Mesothelial cell of epicardium (in vitro differentiated cells): ENCODE measurements around the gene CENPW. TPM values are rescaled to one million over a fixed set of nuclear protein-coding genes. Genes with fewer than 3 reads are reported as not detected.
A peak's percentile ranks its signal among the peaks of the same experiment; 100 is the strongest.

ENCODE experiments used
- DNase-seq, 2 experiments: peaks; one replicate each; pipeline ENCODE4 v3.0.0; 2021; ENCODE audit warnings: low spot score in 2 of 2; ENCODE audit not compliant: unreplicated experiment in 2 of 2
- H3K27ac Mint-ChIP-seq: 2 replicates; pipeline ENCODE4 v1.8.0; 2021; ENCODE audit warnings: mixed read lengths
- H3K27me3 Mint-ChIP-seq: 2 replicates; pipeline ENCODE4 v1.8.0; 2021; ENCODE audit warnings: low read depth, mixed read lengths
- H3K36me3 Mint-ChIP-seq: 2 replicates; pipeline ENCODE4 v1.8.0; 2021; ENCODE audit warnings: mixed read lengths
- H3K4me1 Mint-ChIP-seq: 2 replicates; pipeline ENCODE4 v1.8.0; 2021; ENCODE audit warnings: mixed read lengths
- H3K4me3 Mint-ChIP-seq: 2 replicates; pipeline ENCODE4 v1.8.0; 2021; ENCODE audit warnings: mild to moderate bottlenecking, moderate library complexity, mixed read lengths
- H3K9me3 Mint-ChIP-seq: 2 replicates; pipeline ENCODE4 v1.8.0; 2021; ENCODE audit warnings: mixed read lengths
- total RNA-seq: library from RNA; stranded (reverse); gene quantifications from 3 replicates; pipeline ENCODE4 v1.2.1, GENCODE V29; 2021
- TF ChIP-seq, protein P1 (sequence below): fragments of 200-600 bp; sonication (generic); IDR thresholded peaks from one replicate; pipeline ENCODE4 v1.5.0; 2021; ENCODE audit warnings: antibody characterized with exemption; ENCODE audit not compliant: unreplicated experiment

CENPW gene
- 22.9 to 23.8 TPM (median 23.3 TPM) in 3 replicates for total RNA-seq

GRCh38 chr6:126339796-126340609 is at the start of gene CENPW:
CENPW (plus strand) TSS chr6:126340115; CDS start chr6:126340274, 159 bp downstream.
- H3K27ac Mint-ChIP-seq = no peak within 1 kb of the TSS
- no peak within 1 kb of the TSS for H3K4me3 Mint-ChIP-seq
- H3K27me3 Mint-ChIP-seq = no peaks in the 10 kb centered on the region
- no peaks in the 10 kb centered on the region for H3K9me3 Mint-ChIP-seq
- H3K4me1 Mint-ChIP-seq = peaks cover 23% of the 10 kb centered on the region
- TF ChIP-seq, protein P1, sequence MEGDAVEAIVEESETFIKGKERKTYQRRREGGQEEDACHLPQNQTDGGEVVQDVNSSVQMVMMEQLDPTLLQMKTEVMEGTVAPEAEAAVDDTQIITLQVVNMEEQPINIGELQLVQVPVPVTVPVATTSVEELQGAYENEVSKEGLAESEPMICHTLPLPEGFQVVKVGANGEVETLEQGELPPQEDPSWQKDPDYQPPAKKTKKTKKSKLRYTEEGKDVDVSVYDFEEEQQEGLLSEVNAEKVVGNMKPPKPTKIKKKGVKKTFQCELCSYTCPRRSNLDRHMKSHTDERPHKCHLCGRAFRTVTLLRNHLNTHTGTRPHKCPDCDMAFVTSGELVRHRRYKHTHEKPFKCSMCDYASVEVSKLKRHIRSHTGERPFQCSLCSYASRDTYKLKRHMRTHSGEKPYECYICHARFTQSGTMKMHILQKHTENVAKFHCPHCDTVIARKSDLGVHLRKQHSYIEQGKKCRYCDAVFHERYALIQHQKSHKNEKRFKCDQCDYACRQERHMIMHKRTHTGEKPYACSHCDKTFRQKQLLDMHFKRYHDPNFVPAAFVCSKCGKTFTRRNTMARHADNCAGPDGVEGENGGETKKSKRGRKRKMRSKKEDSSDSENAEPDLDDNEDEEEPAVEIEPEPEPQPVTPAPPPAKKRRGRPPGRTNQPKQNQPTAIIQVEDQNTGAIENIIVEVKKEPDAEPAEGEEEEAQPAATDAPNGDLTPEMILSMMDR = no peak
- no peaks in the 10 kb centered on the region for H3K36me3 Mint-ChIP-seq
- peak; percentile 90 to 97 for DNase-seq

DNA sequence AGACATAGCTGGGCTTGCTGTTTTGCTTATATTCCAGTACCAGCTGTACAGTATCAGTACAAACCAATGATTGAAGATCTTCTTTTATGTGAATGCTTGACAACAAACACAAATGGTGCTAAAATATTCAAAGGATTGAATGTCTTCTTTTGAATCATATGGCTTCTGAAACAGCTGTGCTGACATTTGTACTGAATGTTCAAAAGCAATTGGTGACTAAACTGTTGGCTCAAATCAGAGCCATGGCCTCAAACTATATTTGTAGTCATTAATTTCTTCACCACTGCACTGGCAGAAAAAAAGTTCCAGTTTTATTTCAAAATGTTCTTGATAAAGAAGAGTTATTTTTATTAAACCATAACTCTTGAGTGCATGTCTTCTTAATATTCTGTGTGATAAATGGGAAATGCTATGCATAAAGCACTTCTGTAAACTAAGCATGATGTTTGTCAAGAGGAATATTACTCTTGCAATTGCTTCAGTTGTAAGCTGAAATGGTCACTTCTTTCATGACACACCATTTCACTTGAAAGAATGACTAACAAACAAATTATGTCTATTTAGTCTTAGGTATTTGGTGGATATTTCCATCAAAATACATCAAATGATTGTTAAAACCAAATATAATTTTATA is 45.9 kb upstream of the CENPW start:
- DNase-seq = no peak
- no peak overlapping the region for H3K4me3 Mint-ChIP-seq
- no peaks in the 10 kb centered on the region for H3K4me1 Mint-ChIP-seq
- H3K9me3 Mint-ChIP-seq = peaks cover 9% of the 10 kb centered on the region
- no peaks in the 10 kb centered on the region for H3K27me3 Mint-ChIP-seq
- TF ChIP-seq, protein P1 = no peak
- no peaks in the 10 kb centered on the region for H3K36me3 Mint-ChIP-seq
- H3K27ac Mint-ChIP-seq = no peak overlapping the region

GRCh38 chr6:126300126-126300525 is 39.8 kb upstream of the CENPW start:
- H3K4me1 Mint-ChIP-seq = no peaks in the 10 kb centered on the region
- DNase-seq = no peak
- TF ChIP-seq, protein P1 = no peak
- H3K4me3 Mint-ChIP-seq = no peak overlapping the region
- no peaks in the 10 kb centered on the region for H3K27me3 Mint-ChIP-seq
- no peaks in the 10 kb centered on the region for H3K36me3 Mint-ChIP-seq
- H3K27ac Mint-ChIP-seq = no peak overlapping the region
- H3K9me3 Mint-ChIP-seq = peaks cover 5% of the 10 kb centered on the region

GRCh38 chr6:126300735-126301134 is 39.2 kb upstream of the CENPW start:
- H3K4me1 Mint-ChIP-seq = no peaks in the 10 kb centered on the region
- no peak for DNase-seq
- no peak overlapping the region for H3K27ac Mint-ChIP-seq
- H3K4me3 Mint-ChIP-seq = no peak overlapping the region
- H3K36me3 Mint-ChIP-seq = no peaks in the 10 kb centered on the region
- peaks cover 5% of the 10 kb centered on the region for H3K9me3 Mint-ChIP-seq
- H3K27me3 Mint-ChIP-seq = no peaks in the 10 kb centered on the region
- TF ChIP-seq, protein P1 = no peak

DNA sequence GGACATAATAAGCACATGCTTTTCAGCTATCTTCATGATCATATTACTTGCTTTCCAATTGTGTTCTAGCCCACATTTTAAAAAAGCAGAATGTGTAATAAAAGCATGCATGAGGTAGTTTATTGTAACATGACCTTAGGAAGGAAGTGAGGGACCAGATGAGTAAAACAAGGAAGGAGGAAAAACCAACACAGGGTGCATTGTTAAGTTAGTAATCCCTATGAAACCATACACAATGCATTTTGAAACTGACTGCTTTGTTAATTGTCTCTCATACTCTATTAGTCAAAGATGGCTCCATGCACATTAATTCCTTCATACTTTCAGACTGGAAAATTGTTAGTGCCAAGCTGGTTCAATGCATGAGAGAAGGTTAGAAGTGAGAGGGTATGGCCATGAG is 37.7 kb upstream of the CENPW start:
- H3K4me3 Mint-ChIP-seq = no peak overlapping the region
- no peak for DNase-seq
- no peaks in the 10 kb centered on the region for H3K4me1 Mint-ChIP-seq
- no peaks in the 10 kb centered on the region for H3K36me3 Mint-ChIP-seq
- peaks cover 5% of the 10 kb centered on the region for H3K9me3 Mint-ChIP-seq
- H3K27me3 Mint-ChIP-seq = no peaks in the 10 kb centered on the region
- H3K27ac Mint-ChIP-seq = no peak overlapping the region
- TF ChIP-seq, protein P1 = no peak
